Fibroblast of lung (primary cell): ENCODE measurements around the gene PRR36.

ENCODE experiments used
- CTCF ChIP-seq, 2 donors: IDR thresholded peaks in 1 of 2; conservative IDR thresholded peaks in 1 of 2; 1 replicate in 1 of 2; 2 replicates in 1 of 2; pipeline ENCODE4 v1.5.1; 2011 to 2012; ENCODE audit warnings: low read length in 2 of 2, control low read depth in 1 of 2, inconsistent platforms in 1 of 2, low read depth in 1 of 2, mild to moderate bottlenecking in 1 of 2
- EZH2 ChIP-seq: IDR thresholded peaks from 2 replicates; pipeline ENCODE4 v1.5.1; 2012; ENCODE audit warnings: low read length, control low read depth, mild to moderate bottlenecking; ENCODE audit errors: missing control alignments

- TF ChIP-seq CTCF (conservative IDR thresholded peaks at IDR 0.05 in 1 of 2, IDR thresholded peaks at IDR 0.05 in 1 of 2; ENCODE audit: low read depth in 1 of 2, low read length in 2 of 2) (no peak), EZH2 (peak; percentile 93)
These were observed 700 bp downstream of the PRR36 start for GRCh38 chr19:7873304-7874075.
